NB4 (cell line): Measurements from ENCODE around the gene ATRAID.
A peak's percentile ranks its signal among the peaks of the same experiment; 100 is the strongest.

Source experiments
- DNase-seq: peaks from one replicate; pipeline ENCODE4 v3.0.0; 2010; ENCODE audit warnings: low read depth
- H3K4me3 ChIP-seq: one replicate; pipeline ENCODE4 v1.5.1; 2011; ENCODE audit warnings: mild to moderate bottlenecking, low read depth, low read length, moderate library complexity
- CTCF ChIP-seq: IDR thresholded peaks from one replicate; pipeline ENCODE4 v1.5.1; 2012; ENCODE audit warnings: low read depth, low read length
- MAX ChIP-seq: IDR thresholded peaks from 2 replicates; pipeline ENCODE4 v1.6.1; 2011; ENCODE audit warnings: low read depth, low read length
- MYC ChIP-seq: IDR thresholded peaks from 2 replicates; pipeline ENCODE4 v1.6.1; 2011; ENCODE audit warnings: low read depth, low read length
- POLR2A ChIP-seq: IDR thresholded peaks from 2 replicates; pipeline ENCODE4 v1.6.1; 2011; ENCODE audit warnings: mild to moderate bottlenecking; ENCODE audit not compliant: insufficient read length; ENCODE audit errors: extremely low read depth

The ATRAID gene

GRCh38 chr2:27217173-27218121, 5.6 kb downstream of the ATRAID start, which contains the start of gene CAD:
TSS of gene CAD (plus strand) at chr2:27217369. CDS start at chr2:27217552, 183 bp downstream.
- peak; percentile 96 for DNase-seq
- TF ChIP-seq MYC, result peak; percentile 100
- peak; percentile 99 for TF ChIP-seq MAX
- TF ChIP-seq CTCF, result no peak
- TF ChIP-seq POLR2A, result peak; percentile 72
- H3K4me3 ChIP-seq, result peak within 1 kb of the TSS; percentile 95

- no peak for DNase-seq
- TF ChIP-seq POLR2A, result no peak
- no peak for TF ChIP-seq MAX
- no peak for TF ChIP-seq MYC
- no peak for TF ChIP-seq CTCF
- H3K4me3 ChIP-seq, result peak overlapping the region; percentile 95
Measured at GRCh38 chr2:27218614-27219013, 6.8 kb downstream of the ATRAID start.

GRCh38 chr2:27219091-27219490, 7.2 kb downstream of the ATRAID start:
- TF ChIP-seq CTCF, result no peak
- no peak for TF ChIP-seq MYC
- no peak for TF ChIP-seq MAX
- no peak for TF ChIP-seq POLR2A
- no peak for DNase-seq
- peak overlapping the region; percentile 95 for H3K4me3 ChIP-seq

GRCh38 chr2:27220091-27220490, 8.2 kb downstream of the ATRAID start:
- DNase-seq, result no peak
- H3K4me3 ChIP-seq, result no peak overlapping the region
- TF ChIP-seq MYC, result no peak
- TF ChIP-seq CTCF, result no peak

- no peak for DNase-seq
- TF ChIP-seq CTCF (no peak), MAX (no peak), MYC (no peak), POLR2A (no peak)
- H3K4me3 ChIP-seq, result no peak overlapping the region
Measured at GRCh38 chr2:27221166-27221565, 9.3 kb downstream of the ATRAID start.
